SKM-1 treated with dmso at 0.1 percent for 144 hours (cell line): ENCODE results near the gene BRSK2.

ENCODE experiments used
- DNase-seq: peaks from one replicate; lab custom pipeline; 2025; ENCODE audit not compliant: unreplicated experiment; lab: John Stamatoyannopoulos, UW

BRSK2 gene

GRCh38 chr11:1395773-1396374 is 6.1 kb downstream of the BRSK2 start:
- DNase-seq = no peak

GRCh38 chr11:1396375-1396841 is 6.7 kb downstream of the BRSK2 start:
- DNase-seq = no peak

GRCh38 chr11:1397146-1397861 is 7.6 kb downstream of the BRSK2 start:
- no peak for DNase-seq

GRCh38 chr11:1397862-1398527 is 8.3 kb downstream of the BRSK2 start:
- DNase-seq = no peak

- DNase-seq = no peak
Measured at GRCh38 chr11:1398528-1399235, 8.9 kb downstream of the BRSK2 start.

- DNase-seq = no peak
Measured at GRCh38 chr11:1399386-1400316, 9.9 kb downstream of the BRSK2 start.

- no peak for DNase-seq
Measured at GRCh38 chr11:1400317-1401170, 10.8 kb downstream of the BRSK2 start.

GRCh38 chr11:1401171-1401445 is 11.4 kb downstream of the BRSK2 start:
- no peak for DNase-seq

GRCh38 chr11:1401656-1402221 is 12.0 kb downstream of the BRSK2 start:
- no peak for DNase-seq

- DNase-seq = no peak
Measured at GRCh38 chr11:1402355-1403077, 12.8 kb downstream of the BRSK2 start.

GRCh38 chr11:1403078-1403620 is 13.4 kb downstream of the BRSK2 start:
- no peak for DNase-seq

- DNase-seq = no peak
Measured at GRCh38 chr11:1403721-1404460, 14.2 kb downstream of the BRSK2 start.

GRCh38 chr11:1404461-1405185 is 14.9 kb downstream of the BRSK2 start:
- no peak for DNase-seq

GRCh38 chr11:1405186-1406020 is 15.7 kb downstream of the BRSK2 start:
- DNase-seq = no peak

- DNase-seq = no peak
Measured at GRCh38 chr11:1406571-1407485, 17.1 kb downstream of the BRSK2 start.
